DMS114 treated with DMSO at 0.1 percent for 48 hours (cell line): ENCODE results near the gene LMOD3.

Experiments
- DNase-seq: peaks from one replicate; lab custom pipeline; 2025; ENCODE audit not compliant: unreplicated experiment; lab: John Stamatoyannopoulos, UW

Gene LMOD3

DNA sequence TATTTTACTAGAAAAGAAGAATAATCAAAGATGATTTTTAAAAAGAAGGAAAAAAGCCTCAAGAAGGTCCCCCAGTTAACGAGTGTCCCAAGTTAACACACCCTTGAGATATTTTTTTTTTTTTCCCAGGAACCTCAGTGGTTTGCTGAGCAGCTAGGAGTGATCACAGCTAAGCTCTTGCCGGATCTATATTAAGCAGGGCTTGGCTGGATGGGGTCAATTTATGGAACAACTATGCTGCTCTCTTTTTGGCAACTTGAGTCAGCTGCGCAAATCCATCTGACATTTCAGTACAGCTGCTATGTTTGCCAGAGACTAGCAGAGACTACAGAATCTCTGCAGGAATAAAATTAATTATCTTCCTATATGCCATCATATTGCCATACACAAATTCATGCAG, at the start of gene LMOD3:
Gene LMOD3, minus strand, starts transcription at position 193 of the 400 bp plus-strand sequence. CDS start 209 bp downstream, outside the sequence.
- DNase-seq: no peak

DNA sequence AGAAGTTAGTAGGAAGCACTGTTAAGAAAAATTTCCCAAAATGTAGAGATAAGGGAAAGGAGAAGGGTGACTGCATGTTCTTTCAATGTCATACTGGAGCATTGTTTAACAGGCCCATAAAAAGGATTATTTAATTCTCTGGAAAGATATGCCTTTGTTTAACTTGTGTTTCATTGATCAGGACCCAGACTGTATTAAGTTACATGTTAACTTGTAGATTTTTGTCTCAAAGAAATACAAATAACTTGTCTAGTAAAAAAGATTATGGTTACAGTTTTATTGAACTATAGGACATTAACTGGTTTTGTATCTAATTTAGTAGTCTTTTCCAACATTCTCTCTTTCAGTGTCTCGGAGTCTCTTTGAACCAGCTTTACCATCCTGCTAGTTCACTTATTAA, 49.7 kb upstream of the LMOD3 start:
- no peak for DNase-seq

DNA sequence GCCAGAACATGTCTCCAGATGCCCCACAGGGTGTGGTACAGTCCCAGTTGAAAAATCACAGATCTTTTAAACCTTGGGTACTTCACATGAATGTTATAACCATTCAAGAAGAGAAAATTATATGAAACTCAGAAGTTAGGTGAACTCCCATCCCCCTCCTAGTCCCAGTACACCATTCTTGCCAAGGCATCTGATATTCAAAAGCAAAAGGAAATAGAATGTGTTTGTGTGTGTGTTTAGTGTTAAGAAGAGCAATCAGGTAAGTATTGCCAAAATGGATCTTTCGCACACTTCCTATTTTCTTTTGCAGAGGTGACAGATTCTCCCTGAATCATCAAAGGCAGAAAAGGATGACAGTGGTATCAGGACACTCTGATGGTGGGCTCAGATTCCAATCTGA, 44.1 kb upstream of the LMOD3 start:
- no peak for DNase-seq

DNA sequence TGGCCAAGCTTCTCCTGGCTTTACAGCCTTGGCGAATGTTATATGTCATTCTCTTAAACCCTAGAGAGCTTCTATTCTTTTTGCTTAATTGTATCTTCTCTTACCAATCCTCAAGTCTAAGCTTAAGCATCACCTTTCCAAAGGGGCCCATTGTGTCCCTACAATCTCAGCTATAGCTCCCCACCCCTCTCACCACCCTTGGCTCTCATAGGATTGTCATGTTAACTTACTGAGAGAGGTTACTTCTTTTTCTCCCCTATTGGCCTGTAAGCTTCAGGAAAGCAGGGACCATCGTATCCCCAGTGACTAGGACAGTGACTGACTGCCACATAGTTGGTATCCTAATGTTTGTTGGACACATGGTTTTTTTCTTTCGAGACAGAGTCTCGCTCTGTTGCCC, 43.3 kb upstream of the LMOD3 start:
- DNase-seq: no peak

- DNase-seq: no peak
Measured at GRCh38 chr3:69164296-69164695, 41.9 kb upstream of the LMOD3 start.

- DNase-seq: no peak
Measured at GRCh38 chr3:69162308-69162980, 40.0 kb upstream of the LMOD3 start.

DNA sequence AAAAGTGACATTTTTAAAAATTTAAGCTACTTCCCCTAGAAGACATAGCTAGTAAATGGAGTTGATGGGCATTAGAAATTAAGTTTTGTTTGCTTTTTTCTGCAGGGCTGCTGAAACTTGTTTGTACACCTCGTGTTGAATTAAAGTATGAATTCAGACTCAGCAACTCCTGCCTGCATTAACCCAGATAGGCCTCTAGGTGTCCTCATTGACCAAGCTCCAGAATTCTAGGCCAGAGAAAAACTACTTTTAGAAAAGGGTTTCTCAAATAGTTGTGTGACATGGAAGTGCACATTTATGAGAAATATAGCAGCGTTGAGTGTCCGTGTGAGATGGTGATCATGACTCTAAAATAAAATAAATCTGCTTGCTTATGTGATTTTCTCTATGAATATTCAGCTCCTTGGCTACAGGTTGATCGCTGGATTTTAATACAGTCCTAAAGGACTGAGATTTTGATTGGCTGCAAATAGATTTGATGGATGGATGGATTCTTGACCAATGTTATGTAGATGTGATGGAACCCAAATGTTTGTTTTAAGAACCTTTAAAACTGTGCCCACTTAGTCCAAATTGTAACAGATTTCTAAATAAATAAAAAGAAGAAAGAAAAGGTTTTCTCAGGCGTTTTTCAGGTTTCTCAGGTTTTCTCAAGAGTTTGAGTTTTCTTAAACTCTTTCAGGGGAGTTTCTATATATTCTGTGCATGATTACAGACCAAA, 39.4 kb upstream of the LMOD3 start:
- DNase-seq: peak; percentile 39

- no peak for DNase-seq
Measured at GRCh38 chr3:69160525-69160924, 38.1 kb upstream of the LMOD3 start.

DNA sequence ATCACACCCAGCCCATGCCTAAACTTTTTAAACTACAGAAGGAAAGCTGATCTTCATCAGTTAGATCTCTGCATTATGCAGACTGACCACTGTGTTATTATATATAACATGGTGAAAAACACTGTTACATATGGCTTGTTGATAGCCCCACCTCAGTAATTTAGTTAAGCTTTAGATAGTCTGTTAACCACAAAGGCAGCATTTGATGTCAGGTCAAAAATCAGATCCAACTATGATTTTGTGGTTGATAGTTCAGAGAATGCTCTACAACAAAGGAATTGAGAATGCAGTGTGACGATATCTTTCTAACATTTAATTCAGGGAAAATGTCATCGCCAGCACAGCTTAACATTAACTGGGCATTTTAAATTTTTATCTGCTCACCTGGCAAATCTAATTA, 37.7 kb upstream of the LMOD3 start:
- no peak for DNase-seq

DNA sequence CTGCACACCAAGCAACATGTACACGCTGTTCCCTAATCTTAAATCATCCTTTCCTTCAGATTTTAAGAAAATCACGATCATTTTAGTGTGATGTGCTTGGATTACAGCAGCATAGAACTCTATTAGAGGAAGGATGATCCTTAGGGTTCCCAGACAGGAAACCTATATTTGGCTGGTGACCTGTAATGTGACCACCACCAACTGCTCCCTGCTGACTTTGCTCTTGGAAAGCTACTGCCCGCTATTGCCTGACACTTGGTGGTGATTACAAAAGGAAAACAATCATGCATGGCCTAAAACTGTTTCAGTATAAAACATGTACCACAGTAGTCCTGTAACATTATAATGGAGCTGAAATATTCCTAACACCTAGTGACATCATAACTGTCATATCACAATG, 27.2 kb upstream of the LMOD3 start:
- no peak for DNase-seq

DNA sequence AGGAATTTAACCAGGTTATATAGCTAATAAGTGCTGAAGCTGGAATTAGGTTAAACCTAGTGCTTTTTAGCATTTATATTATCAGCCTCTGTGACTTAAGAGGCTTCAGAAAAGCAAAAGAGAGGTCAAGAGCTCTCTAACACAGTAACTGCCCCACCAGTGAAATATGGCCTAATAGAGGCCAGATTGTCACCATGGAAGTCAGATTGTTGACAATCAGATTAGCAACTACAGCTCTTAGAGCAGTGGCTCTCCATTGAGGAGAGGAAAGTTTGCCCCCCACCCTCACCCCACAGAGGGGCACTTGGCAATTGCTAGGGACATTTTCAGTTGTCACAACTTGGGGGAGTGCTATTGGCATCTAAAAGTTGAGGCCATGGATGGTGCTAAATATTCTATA, 23.3 kb upstream of the LMOD3 start:
- no peak for DNase-seq

DNA sequence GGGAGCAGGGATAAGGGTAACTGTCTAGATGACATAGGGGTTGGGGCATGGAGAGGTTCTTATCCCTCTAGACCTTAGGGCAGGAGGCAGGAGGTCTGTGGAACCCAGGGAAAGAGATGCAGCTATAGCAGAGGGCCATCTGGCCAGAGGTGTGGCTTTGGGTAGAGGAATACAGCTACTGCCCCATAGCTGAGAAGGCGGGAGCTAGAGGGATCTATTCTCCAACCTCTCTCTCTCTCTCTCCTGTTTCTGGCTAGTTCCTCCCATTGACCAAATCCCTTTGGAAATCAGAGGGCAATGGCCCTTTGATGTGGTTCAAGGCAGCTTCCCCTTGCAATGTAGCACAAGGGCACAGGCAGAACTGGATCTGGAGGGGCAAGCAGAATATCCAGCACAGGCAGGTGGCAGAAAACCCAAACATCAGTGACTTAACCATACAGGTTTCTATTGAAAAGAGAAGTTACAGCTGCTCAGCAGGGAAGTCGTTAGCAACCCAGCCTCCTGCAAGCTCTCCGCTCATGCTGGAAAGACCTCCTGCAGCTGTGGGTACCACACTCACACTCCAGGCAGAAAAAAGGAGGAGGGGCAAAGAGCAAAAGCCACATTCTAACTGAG, 22.3 kb upstream of the LMOD3 start:
- no peak for DNase-seq

- DNase-seq: no peak
Measured at GRCh38 chr3:69143612-69144011, 21.2 kb upstream of the LMOD3 start.

GRCh38 chr3:69142797-69143454, 20.5 kb upstream of the LMOD3 start:
- no peak for DNase-seq

GRCh38 chr3:69142090-69142489, 19.7 kb upstream of the LMOD3 start:
- DNase-seq: no peak

DNA sequence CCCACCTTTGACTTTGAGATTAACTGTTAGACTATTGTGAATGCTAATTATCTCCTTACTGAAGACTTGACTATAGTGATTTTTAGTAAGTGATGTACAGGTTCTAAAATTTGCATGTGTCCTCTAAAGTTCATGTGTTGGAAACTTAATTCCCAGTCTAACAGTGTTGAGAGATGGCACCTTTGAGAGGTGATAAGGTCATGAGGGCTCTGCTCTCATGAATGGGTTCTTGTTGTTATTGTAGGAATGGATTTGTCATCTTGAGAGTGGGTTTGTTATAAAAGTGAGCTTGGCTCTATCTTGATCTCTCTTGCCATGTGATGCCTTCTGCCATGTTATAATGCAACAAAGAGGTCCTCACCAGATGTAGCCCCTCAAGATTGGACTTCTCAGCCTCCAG, 18.9 kb upstream of the LMOD3 start:
- DNase-seq: no peak

DNA sequence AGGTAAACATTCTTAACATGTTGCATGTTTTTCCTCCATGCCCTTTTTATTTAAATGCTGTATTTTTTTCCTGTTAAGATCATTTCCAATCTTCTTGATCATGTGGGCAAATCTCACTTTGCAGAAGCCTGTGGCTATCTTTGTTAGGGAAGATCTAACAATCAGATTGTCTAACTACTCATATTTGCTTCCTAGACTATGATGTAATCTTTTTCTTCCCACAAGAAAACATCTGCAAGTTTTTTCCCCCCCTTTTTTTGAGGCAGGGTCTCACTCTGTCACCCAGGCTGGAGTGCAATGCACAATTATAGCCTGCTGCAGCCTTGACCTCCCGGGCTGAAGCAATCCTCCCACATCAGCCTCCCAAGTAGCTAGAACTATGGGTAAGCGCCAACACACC, 15.0 kb upstream of the LMOD3 start:
- no peak for DNase-seq

DNA sequence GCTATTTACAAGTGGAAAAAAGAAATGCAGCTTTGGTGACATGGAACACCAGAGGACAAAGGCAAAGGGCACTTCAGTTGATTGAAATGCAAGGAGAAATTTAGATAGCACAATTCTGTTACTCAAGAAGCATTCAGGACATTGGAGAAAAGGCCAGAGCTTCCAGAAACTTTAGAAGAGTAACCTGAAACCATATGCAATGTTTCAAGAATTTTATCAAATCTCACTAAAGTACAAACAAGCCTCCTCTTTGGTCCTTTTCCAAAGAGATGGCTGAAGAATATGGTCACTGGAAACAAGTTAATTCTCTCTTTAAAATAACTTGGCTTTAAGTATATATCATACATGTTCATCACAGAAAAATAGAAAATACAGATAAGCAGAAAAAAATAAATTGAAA, 14.6 kb upstream of the LMOD3 start:
- no peak for DNase-seq

- no peak for DNase-seq
Measured at GRCh38 chr3:69130689-69131088, 8.3 kb upstream of the LMOD3 start.

GRCh38 chr3:69129531-69129930, 7.1 kb upstream of the LMOD3 start:
- DNase-seq: no peak

GRCh38 chr3:69128509-69128908, 6.1 kb upstream of the LMOD3 start:
- DNase-seq: no peak

GRCh38 chr3:69126999-69127398, 4.6 kb upstream of the LMOD3 start:
- DNase-seq: no peak
